Sigmoid colon (tissue), 4 donors: ENCODE data around the gene RAF1.
"Not testable (repeated sequence)": the region's sequence is repeated elsewhere in the genome, so short reads cannot be mapped to it uniquely, and the experiment has no call there.

Source experiments
- CTCF ChIP-seq, 4 experiments: fragments of 450-650 bp in 3 of 4; fragments of 200-600 bp in 1 of 4; IDR thresholded peaks; one replicate each; pipeline ENCODE4 v1.5.1; 2016 to 2019; ENCODE audit warnings: antibody characterized with exemption in 4 of 4, mild to moderate bottlenecking in 3 of 4, moderate library complexity in 2 of 4
- EP300 ChIP-seq, 4 donors: sonication (generic); formaldehyde crosslinking; IDR thresholded peaks; one replicate each; pipeline ENCODE4 v1.6.1; 2017; ENCODE audit warnings: antibody characterized with exemption in 4 of 4

- not testable (repeated sequence) for TF ChIP-seq CTCF, EP300 (IDR thresholded peaks at IDR 0.05)
These were observed 37.7 kb upstream of the RAF1 start for GRCh38 chr3:12701601-12702000.
